Muscle of leg (tissue), 11 donors: ENCODE results near the gene STARD5. TPM values are rescaled to one million over a fixed set of nuclear protein-coding genes. Genes with fewer than 3 reads are reported as not detected.
"Not testable (repeated sequence)": the region's sequence is repeated elsewhere in the genome, so short reads cannot be mapped to it uniquely, and the experiment has no call there.

Source experiments
- DNase-seq: peaks from one replicate; pipeline ENCODE4 v3.0.0; 2013
- H3K27ac ChIP-seq: one replicate; pipeline ENCODE4 v1.5.1; 2013; ENCODE audit warnings: mild to moderate bottlenecking, low read length, control low read depth
- H3K27me3 ChIP-seq: one replicate; pipeline ENCODE4 v1.6.1; 2013; ENCODE audit warnings: low read length; ENCODE audit not compliant: control insufficient read depth, insufficient read depth
- H3K36me3 ChIP-seq: one replicate; pipeline ENCODE4 v1.6.1; 2013; ENCODE audit warnings: low read length; ENCODE audit not compliant: control insufficient read depth, insufficient read depth
- H3K4me1 ChIP-seq: one replicate; pipeline ENCODE4 v1.6.1; 2013; ENCODE audit warnings: low read length; ENCODE audit not compliant: control insufficient read depth, insufficient read depth
- H3K4me3 ChIP-seq: one replicate; pipeline ENCODE4 v1.5.1; 2013; ENCODE audit warnings: low read length, control low read depth
- H3K9me3 ChIP-seq: replicated peaks from 2 replicates; pipeline ENCODE4 v1.6.1; 2013; ENCODE audit warnings: low read depth, low read length; ENCODE audit not compliant: control insufficient read depth
- WGBS: methylation state at CpG from one replicate; pipeline ENCODE4 v1.1.5; 2013; ENCODE audit warnings: missing lambda C conversion rate; ENCODE audit not compliant: insufficient coverage; 5-methylcytosine and 5-hydroxymethylcytosine counted together
- polyA plus RNA-seq, 8 donors: library from polyadenylated mRNA; unstranded; fragments of 120-200 nt; gene quantifications; one replicate each; pipeline versions ENCODE4 v1.2.1 to v1.2.3, GENCODE V29; 2013; ENCODE audit warnings: inconsistent platforms in 1 of 8, low replicate concordance in 1 of 8; ENCODE audit not compliant: insufficient read length in 8 of 8, insufficient read depth in 1 of 8
- total RNA-seq: library from RNA; stranded (reverse); fragments of 120-200 nt; gene quantifications from one replicate; pipeline ENCODE4 v1.2.4, GENCODE V29; 2013

Gene STARD5
- total and polyA plus RNA-seq, 9 donors = 2.5 to 6.0 (median 4.3) TPM

GRCh38 chr15:81338170-81339007 lies 14.4 kb upstream of the STARD5 start:
- WGBS = 6% methylated on average over 2 of the region's 8 CpGs
- H3K27ac ChIP-seq = peak overlapping the region; percentile 62
- DNase-seq = peak; percentile 86
- H3K36me3 ChIP-seq = no peaks in the 10 kb centered on the region
- peaks cover 24% of the 10 kb centered on the region for H3K4me1 ChIP-seq
- H3K27me3 ChIP-seq = peaks cover 3% of the 10 kb centered on the region
- no peaks in the 10 kb centered on the region for H3K9me3 ChIP-seq
- no peak overlapping the region for H3K4me3 ChIP-seq

DNA sequence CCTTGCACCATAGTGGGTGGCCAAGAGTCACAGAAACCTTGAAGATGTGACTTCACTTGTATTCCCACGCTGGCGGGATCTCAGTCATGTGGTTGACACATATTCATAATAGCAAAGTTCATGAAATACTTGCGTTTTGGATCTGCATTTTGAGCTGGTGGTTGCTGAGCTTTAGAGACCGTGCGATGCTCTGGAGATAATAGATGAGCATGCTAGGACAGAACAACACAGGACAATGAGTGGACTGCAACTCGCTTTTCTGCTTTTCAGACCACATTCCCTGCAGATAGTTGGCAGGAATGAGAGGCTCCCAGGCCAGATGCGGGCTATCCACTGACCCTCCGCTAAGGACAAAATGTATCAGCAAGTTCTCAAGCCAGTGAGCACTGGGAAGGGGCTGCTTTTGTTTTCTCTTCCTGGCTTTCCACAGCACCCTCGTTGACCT lies 13.8 kb upstream of the STARD5 start:
- Histone ChIP-seq H3K9me3 (no peaks in the 10 kb centered on the region), H3K4me1 (peaks cover 24% of the 10 kb centered on the region), H3K27ac (peak overlapping the region; percentile 62), H3K27me3 (peaks cover 2% of the 10 kb centered on the region), H3K4me3 (no peak overlapping the region), H3K36me3 (no peaks in the 10 kb centered on the region)
- 38% methylated on average over 6 of the region's 9 CpGs for WGBS
- DNase-seq = peak; percentile 72

DNA sequence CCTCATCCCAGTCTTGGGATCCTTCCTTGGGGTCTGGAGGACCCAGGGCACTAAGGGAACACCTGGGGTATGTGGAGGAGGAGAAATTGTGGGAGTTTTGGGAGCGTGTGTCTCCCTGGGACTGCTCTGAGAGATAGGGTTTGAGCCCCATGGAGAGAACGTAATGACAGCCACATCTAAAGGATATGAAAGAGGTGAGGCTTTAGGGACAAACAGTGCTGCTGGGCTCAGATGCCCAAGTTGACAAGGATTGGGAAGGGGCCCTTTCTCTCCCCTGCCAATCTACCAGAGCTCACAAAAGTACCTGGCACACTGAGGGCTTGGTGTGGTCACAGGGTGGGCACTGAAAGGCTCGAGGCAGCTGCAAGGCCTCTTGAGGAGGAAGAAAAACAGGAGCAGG lies 13.3 kb upstream of the STARD5 start:
- H3K27ac ChIP-seq = peak overlapping the region; percentile 29
- H3K4me3 ChIP-seq = no peak overlapping the region
- H3K9me3 ChIP-seq = no peaks in the 10 kb centered on the region
- WGBS = 85% methylated on average over 2 of the region's 3 CpGs
- peaks cover 24% of the 10 kb centered on the region for H3K4me1 ChIP-seq
- DNase-seq = no peak
- H3K27me3 ChIP-seq = no peaks in the 10 kb centered on the region
- H3K36me3 ChIP-seq = no peaks in the 10 kb centered on the region

GRCh38 chr15:81336568-81336967 lies 12.6 kb upstream of the STARD5 start:
- H3K4me3 ChIP-seq = no peak overlapping the region
- H3K9me3 ChIP-seq = no peaks in the 10 kb centered on the region
- H3K4me1 ChIP-seq = peaks cover 24% of the 10 kb centered on the region
- DNase-seq = no peak
- no CpG with 5 or more reads among the region's 4 CpGs for WGBS
- no peak overlapping the region for H3K27ac ChIP-seq
- no peaks in the 10 kb centered on the region for H3K36me3 ChIP-seq
- no peaks in the 10 kb centered on the region for H3K27me3 ChIP-seq

- no peak for DNase-seq
- Histone ChIP-seq H3K4me3 (no peak overlapping the region), H3K36me3 (no peaks in the 10 kb centered on the region), H3K27ac (no peak overlapping the region), H3K4me1 (peaks cover 24% of the 10 kb centered on the region), H3K27me3 (no peaks in the 10 kb centered on the region), H3K9me3 (no peaks in the 10 kb centered on the region)
- WGBS = 82% methylated on average over 2 of the region's 4 CpGs
Measured at GRCh38 chr15:81335631-81336030, 11.7 kb upstream of the STARD5 start.

GRCh38 chr15:81334768-81335435 lies 11.0 kb upstream of the STARD5 start:
- Histone ChIP-seq H3K4me1 (peaks cover 24% of the 10 kb centered on the region), H3K36me3 (no peaks in the 10 kb centered on the region), H3K27me3 (no peaks in the 10 kb centered on the region), H3K27ac (no peak overlapping the region), H3K4me3 (no peak overlapping the region), H3K9me3 (no peaks in the 10 kb centered on the region)
- DNase-seq = no peak
- 85% methylated on average over 9 of the region's 10 CpGs for whole genome bisulfite sequencing

GRCh38 chr15:81333363-81333762 lies 9.4 kb upstream of the STARD5 start:
- no peak for DNase-seq
- Histone ChIP-seq H3K36me3 (no peaks in the 10 kb centered on the region), H3K27ac (no peak overlapping the region), H3K27me3 (no peaks in the 10 kb centered on the region), H3K9me3 (no peaks in the 10 kb centered on the region), H3K4me1 (peaks cover 16% of the 10 kb centered on the region), H3K4me3 (no peak overlapping the region)
- 92% methylated on average over 2 of the region's 3 CpGs for WGBS

GRCh38 chr15:81332326-81332725 lies 8.4 kb upstream of the STARD5 start:
- no peaks in the 10 kb centered on the region for H3K27me3 ChIP-seq
- no peaks in the 10 kb centered on the region for H3K9me3 ChIP-seq
- no peak overlapping the region for H3K27ac ChIP-seq
- peaks cover 7% of the 10 kb centered on the region for H3K4me1 ChIP-seq
- DNase-seq = no peak
- WGBS = 91% methylated on average over 9 of the region's 12 CpGs
- no peak overlapping the region for H3K4me3 ChIP-seq
- no peaks in the 10 kb centered on the region for H3K36me3 ChIP-seq

GRCh38 chr15:81331600-81331999 lies 7.7 kb upstream of the STARD5 start:
- Histone ChIP-seq H3K4me3 (no peak overlapping the region), H3K9me3 (no peaks in the 10 kb centered on the region), H3K27me3 (no peaks in the 10 kb centered on the region), H3K4me1 (peaks cover 4% of the 10 kb centered on the region), H3K36me3 (no peaks in the 10 kb centered on the region), H3K27ac (no peak overlapping the region)
- 81% methylated on average over 15 of the region's 15 CpGs for WGBS
- DNase-seq = no peak

GRCh38 chr15:81331141-81331540 lies 7.2 kb upstream of the STARD5 start:
- H3K27ac ChIP-seq, H3K36me3 ChIP-seq, H3K4me3 ChIP-seq, H3K27me3 ChIP-seq, H3K9me3 ChIP-seq, DNase-seq, H3K4me1 ChIP-seq: not testable (repeated sequence)
- 20% methylated on average over 1 of the region's 9 CpGs for WGBS
